Left renal pelvis (tissue), 4 donors: ENCODE measurements around the gene MICALL2. TPM values are rescaled to one million over a fixed set of nuclear protein-coding genes. Genes with fewer than 3 reads are reported as not detected.

Experiments used
- polyA plus RNA-seq, 4 donors: library from polyadenylated mRNA; unstranded; fragments of 120-200 nt; gene quantifications; one replicate each; pipeline ENCODE4 v1.2.1, GENCODE V29; 2013; ENCODE audit not compliant: insufficient read length in 4 of 4

Gene MICALL2
- polyA plus RNA-seq, 4 donors = 5.4 to 16.3 (median 7.0) TPM

Other genes starting within 250 kb of the MICALL2 start
- gene UNCX, start 226.6 kb downstream of the MICALL2 start, polyA plus RNA-seq = 10 to 100 TPM in 1 of 4 donors, 1 to 10 TPM in 3; 5.8 to 17.3 (median 8.3) TPM
- 10 to 100 TPM; 55.4 to 96.1 (median 57.7) TPM for gene INTS1, start 44.9 kb upstream of the MICALL2 start, polyA plus RNA-seq
- 10 to 100 TPM in 2 of 4 donors, 1 to 10 TPM in 2; 4.4 to 14.8 (median 8.8) TPM for gene MAFK, start 71.2 kb upstream of the MICALL2 start, polyA plus RNA-seq
- gene TMEM184A, start 96.7 kb upstream of the MICALL2 start, polyA plus RNA-seq = 10 to 100 TPM in 1 of 4 donors, 1 to 10 TPM in 2, under 1 TPM in 1; 0.31 to 10.7 (median 5.8) TPM
- 10 to 100 TPM; 25.4 to 35.6 (median 31.2) TPM for gene PSMG3, start 110.6 kb upstream of the MICALL2 start, polyA plus RNA-seq
- gene ELFN1, start 210.8 kb upstream of the MICALL2 start, polyA plus RNA-seq = 10 to 100 TPM; 10.8 to 17.3 (median 11.6) TPM